Astrocyte of the spinal cord (primary cell): ENCODE results near the gene IRF7.
A peak's percentile ranks its signal among the peaks of the same experiment; 100 is the strongest.

Source experiments
- DNase-seq: peaks from one replicate; pipeline ENCODE4 v3.0.0; 2011; ENCODE audit warnings: low read depth, low spot score
- H3K4me3 ChIP-seq: 2 replicates; pipeline ENCODE4 v1.5.1; 2011; ENCODE audit warnings: low read depth, mild to moderate bottlenecking, low read length, moderate library complexity
- in situ Hi-C: cut with HindIII; loops from 2 replicates; pipeline ENCODE4 v1.10.0; 2017; ENCODE audit warnings: low sequenced_read_pairs
- TF ChIP-seq, protein P1 (sequence below): IDR thresholded peaks from 2 replicates; pipeline ENCODE4 v1.5.1; 2012; ENCODE audit warnings: low read depth, mild to moderate bottlenecking, low read length, inconsistent platforms

The IRF7 gene

GRCh38 chr11:612201-612960, 3.4 kb downstream of the IRF7 start:
- in situ Hi-C loops: no loop called here

DNA sequence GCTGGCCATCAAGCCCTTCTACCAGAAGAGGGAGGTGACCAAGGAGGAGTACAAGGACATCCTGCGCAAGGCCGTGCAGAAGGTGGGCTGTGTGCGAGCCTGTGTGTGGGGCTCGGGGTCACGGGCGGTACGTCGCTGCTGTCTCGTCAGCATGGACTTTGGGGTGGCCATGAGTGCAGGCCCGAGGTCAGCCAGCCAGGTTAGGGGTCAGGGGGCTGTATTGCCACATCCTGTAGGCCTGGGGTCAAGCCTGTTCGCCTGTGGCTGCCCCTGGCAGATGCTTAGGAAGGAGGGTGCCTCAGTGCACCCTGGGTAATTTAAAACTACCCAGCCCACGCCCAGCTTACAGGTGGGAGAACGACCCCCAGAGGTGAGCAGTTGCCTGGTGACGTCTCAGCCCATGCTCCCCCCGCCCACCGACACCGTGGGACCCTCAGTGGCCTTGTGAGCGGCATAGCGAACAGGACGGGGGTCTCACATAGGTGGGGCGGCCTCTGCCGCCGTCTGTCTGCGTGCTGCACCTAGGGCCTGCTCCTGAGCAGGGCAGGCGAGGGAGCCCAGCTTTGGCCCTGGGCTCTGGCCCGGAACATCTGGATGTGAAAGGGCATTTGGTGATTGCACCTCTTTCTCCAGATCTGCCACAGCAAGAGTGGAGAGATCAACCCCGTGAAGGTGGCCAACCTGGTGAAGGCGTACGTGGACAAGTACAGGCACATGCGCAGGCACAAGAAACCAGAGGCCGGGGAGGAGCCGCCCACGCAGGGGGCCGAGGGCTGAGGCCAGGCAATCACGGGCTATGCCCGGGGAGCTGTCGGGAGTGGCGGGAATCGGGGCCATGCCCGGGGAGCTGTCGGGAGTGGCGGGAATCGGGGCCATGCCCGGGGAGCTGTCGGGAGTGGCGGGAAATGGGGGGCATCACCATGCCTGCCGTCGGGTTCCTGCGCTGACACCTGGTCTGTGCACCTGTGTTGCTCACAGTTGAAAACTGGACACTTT, 4.5 kb downstream of the IRF7 start:
- in situ Hi-C loops: no loop called here
- no peak for DNase-seq
- TF ChIP-seq, protein P1, sequence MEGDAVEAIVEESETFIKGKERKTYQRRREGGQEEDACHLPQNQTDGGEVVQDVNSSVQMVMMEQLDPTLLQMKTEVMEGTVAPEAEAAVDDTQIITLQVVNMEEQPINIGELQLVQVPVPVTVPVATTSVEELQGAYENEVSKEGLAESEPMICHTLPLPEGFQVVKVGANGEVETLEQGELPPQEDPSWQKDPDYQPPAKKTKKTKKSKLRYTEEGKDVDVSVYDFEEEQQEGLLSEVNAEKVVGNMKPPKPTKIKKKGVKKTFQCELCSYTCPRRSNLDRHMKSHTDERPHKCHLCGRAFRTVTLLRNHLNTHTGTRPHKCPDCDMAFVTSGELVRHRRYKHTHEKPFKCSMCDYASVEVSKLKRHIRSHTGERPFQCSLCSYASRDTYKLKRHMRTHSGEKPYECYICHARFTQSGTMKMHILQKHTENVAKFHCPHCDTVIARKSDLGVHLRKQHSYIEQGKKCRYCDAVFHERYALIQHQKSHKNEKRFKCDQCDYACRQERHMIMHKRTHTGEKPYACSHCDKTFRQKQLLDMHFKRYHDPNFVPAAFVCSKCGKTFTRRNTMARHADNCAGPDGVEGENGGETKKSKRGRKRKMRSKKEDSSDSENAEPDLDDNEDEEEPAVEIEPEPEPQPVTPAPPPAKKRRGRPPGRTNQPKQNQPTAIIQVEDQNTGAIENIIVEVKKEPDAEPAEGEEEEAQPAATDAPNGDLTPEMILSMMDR: no peak
- no peak overlapping the region for H3K4me3 ChIP-seq

More at GRCh38 chr11:612201-612960, 3.4 kb downstream of the IRF7 start:
- TF ChIP-seq, protein P1: peak; percentile 31
- no peak for DNase-seq
- H3K4me3 ChIP-seq: no peak overlapping the region

DNA sequence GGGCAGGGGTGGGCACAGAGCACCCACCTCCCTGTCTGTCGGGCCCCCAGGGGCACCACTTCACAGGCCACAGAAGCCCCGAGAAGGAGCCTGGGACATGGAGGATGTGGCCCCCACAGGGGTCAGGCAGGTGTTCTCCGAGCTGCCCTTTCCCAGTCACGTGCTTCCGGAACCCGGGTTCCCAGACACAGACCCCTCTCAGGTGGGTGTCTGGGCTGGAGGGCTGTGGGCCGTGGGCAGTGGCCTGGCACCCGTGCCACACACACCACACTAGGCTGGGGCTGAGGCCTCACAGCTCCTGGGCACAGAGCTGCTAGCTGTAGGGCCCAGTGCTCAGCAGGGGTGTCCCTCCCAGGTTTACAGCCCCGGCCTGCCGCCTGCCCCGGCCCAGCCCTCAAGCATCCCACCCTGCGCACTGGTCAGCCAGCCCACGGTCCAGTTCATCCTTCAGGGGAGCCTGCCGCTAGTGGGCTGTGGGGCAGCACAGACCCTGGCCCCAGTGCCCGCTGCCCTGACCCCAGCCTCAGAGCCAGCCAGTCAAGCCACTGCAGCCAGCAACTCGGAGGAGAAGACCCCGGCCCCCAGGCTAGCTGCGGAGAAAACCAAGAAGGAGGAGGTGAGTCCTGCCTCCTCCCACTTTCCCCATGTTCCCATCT, 5.5 kb downstream of the IRF7 start:
- in situ Hi-C loops: no loop called here
- no peak for DNase-seq
- no peak overlapping the region for H3K4me3 ChIP-seq
- TF ChIP-seq, protein P1: no peak

GRCh38 chr11:609341-609811, 6.4 kb downstream of the IRF7 start:
- TF ChIP-seq, protein P1: no peak
- in situ Hi-C loops: no loop called here
- no peak for DNase-seq
- H3K4me3 ChIP-seq: no peak overlapping the region

- no peak for DNase-seq
- TF ChIP-seq, protein P1: no peak
- no peak overlapping the region for H3K4me3 ChIP-seq
- in situ Hi-C loops: no loop called here
Measured at GRCh38 chr11:608791-609251, 6.9 kb downstream of the IRF7 start.

- no peak overlapping the region for H3K4me3 ChIP-seq
- in situ Hi-C loops: no loop called here
- no peak for DNase-seq
- TF ChIP-seq, protein P1: no peak
Measured at GRCh38 chr11:607971-608659, 7.6 kb downstream of the IRF7 start.
